MCF 10A (cell line): Measurements from ENCODE around the gene DNASE2. TPM values are rescaled to one million over a fixed set of nuclear protein-coding genes. Genes with fewer than 3 reads are reported as not detected.

ENCODE experiments used
- BruUV-seq: library from RNA; stranded (reverse); fragments of 400-500 nt; replicated peaks from 2 replicates; lab custom pipeline; 2021; lab: Mats Ljungman, UMichigan
- CTCF ChIA-PET: fragments of 300-600 bp; sonication (Branson Sonifier 250); formaldehyde crosslinking; extraction: SDS; loops from one replicate; lab custom pipeline; 2021; ENCODE audit warnings: antibody characterized with exemption, inconsistent platforms; lab: Yijun Ruan, JAX
- POLR2A ChIA-PET: fragments of 300-600, 350-650 bp; sonication (Branson Sonifier 250); formaldehyde crosslinking; extraction: SDS; loops from one replicate; lab custom pipeline; 2020; ENCODE audit warnings: antibody characterized with exemption, inconsistent platforms; lab: Yijun Ruan, JAX
- DNase-seq: peaks from one replicate; pipeline ENCODE4 v3.0.0-alpha.2; 2018; ENCODE audit not compliant: unreplicated experiment
- H3K27ac Mint-ChIP-seq: one replicate; pipeline ENCODE4 v1.8.0; 2022; ENCODE audit warnings: mild to moderate bottlenecking, low read depth, mixed read lengths; ENCODE audit not compliant: unreplicated experiment
- H3K27me3 Mint-ChIP-seq: one replicate; pipeline ENCODE4 v1.8.0; 2022; ENCODE audit warnings: mixed read lengths; ENCODE audit not compliant: insufficient read depth, unreplicated experiment
- H3K36me3 Mint-ChIP-seq: one replicate; pipeline ENCODE4 v1.8.0; 2022; ENCODE audit warnings: mild to moderate bottlenecking, moderate library complexity, mixed read lengths; ENCODE audit not compliant: insufficient read depth, unreplicated experiment
- H3K4me1 Mint-ChIP-seq: one replicate; pipeline ENCODE4 v1.8.0; 2022; ENCODE audit warnings: mixed read lengths; ENCODE audit not compliant: insufficient read depth, unreplicated experiment
- H3K4me3 Mint-ChIP-seq: one replicate; pipeline ENCODE4 v1.8.0; 2022; ENCODE audit warnings: mild to moderate bottlenecking, moderate library complexity, mixed read lengths; ENCODE audit not compliant: unreplicated experiment
- H3K9me3 Mint-ChIP-seq: one replicate; pipeline ENCODE4 v1.8.0; 2022; ENCODE audit warnings: mixed read lengths; ENCODE audit not compliant: unreplicated experiment
- intact Hi-C: fragments of 100-400 bp; cut with micrococcal nuclease; formaldehyde crosslinking; loops from 2 replicates; pipeline ENCODE4 v1.14.1; 2022
- total RNA-seq: library from RNA; stranded (reverse); gene quantifications from 2 replicates; pipeline ENCODE4 v1.2.3, GENCODE V29; 2022
- TF ChIP-seq, protein P1 (sequence below): fragments of 200-600 bp; IDR thresholded peaks from one replicate; pipeline ENCODE4 v1.8.0; 2022; ENCODE audit warnings: antibody characterized with exemption, mild to moderate bottlenecking; ENCODE audit not compliant: unreplicated experiment

The DNASE2 gene
- total RNA-seq, 1 experiment from 2014 or later: 26.7 TPM

DNA sequence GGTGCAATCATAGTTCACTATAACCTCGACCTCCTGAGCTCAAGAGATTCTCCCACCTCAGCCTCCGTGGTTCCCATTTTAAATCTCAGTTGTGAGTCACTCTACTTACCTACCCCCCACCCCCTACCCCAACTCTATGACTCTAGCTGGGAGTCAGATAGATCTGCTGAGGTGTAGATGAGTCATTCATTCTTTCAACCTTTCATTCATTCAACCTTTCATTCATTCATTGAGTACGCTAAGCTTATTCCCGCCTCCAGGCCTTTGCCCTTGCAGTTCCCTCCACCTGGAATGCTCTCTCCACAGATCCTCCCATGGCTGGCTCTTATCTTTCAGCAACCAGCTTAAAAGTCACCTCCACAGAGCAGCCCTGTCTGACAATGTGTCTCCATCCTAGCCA, 44.0 kb downstream of the DNASE2 start:
- Mint-ChIP-seq H3K27ac (no peak overlapping the region), H3K27me3 (peaks cover 21% of the 10 kb centered on the region), H3K4me1 (peaks cover 22% of the 10 kb centered on the region), H3K4me3 (no peak overlapping the region), H3K9me3 (no peaks in the 10 kb centered on the region), H3K36me3 (no peaks in the 10 kb centered on the region)
- intact Hi-C loops: loop anchor here (5.0 kb wide), 1 partner anchor 35 kb away; the partner anchor contains the start of genes PRDX2 and THSD8
- BruUV-seq: no TSS peak
- CTCF ChIA-PET: interaction anchor here (0.6 to 1.5 kb wide), 5 partner anchors 10 to 1515 kb away, joined by 3 to 18 read pairs (median 5); no protein-coding TSS in a partner anchor
- POLR2A ChIA-PET: interaction anchor here (0.6 to 1.5 kb wide), 5 partner anchors 12 to 241 kb away, joined by 3 to 7 read pairs (median 3); partner anchors contain the start of genes JUNB and RNASEH2A
- peak; percentile 24 for DNase-seq
- TF ChIP-seq, protein P1, sequence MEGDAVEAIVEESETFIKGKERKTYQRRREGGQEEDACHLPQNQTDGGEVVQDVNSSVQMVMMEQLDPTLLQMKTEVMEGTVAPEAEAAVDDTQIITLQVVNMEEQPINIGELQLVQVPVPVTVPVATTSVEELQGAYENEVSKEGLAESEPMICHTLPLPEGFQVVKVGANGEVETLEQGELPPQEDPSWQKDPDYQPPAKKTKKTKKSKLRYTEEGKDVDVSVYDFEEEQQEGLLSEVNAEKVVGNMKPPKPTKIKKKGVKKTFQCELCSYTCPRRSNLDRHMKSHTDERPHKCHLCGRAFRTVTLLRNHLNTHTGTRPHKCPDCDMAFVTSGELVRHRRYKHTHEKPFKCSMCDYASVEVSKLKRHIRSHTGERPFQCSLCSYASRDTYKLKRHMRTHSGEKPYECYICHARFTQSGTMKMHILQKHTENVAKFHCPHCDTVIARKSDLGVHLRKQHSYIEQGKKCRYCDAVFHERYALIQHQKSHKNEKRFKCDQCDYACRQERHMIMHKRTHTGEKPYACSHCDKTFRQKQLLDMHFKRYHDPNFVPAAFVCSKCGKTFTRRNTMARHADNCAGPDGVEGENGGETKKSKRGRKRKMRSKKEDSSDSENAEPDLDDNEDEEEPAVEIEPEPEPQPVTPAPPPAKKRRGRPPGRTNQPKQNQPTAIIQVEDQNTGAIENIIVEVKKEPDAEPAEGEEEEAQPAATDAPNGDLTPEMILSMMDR: no peak

- DNase-seq: no peak
- Mint-ChIP-seq H3K27me3 (peaks cover 28% of the 10 kb centered on the region), H3K9me3 (no peaks in the 10 kb centered on the region), H3K4me3 (peak overlapping the region; percentile 47), H3K27ac (no peak overlapping the region), H3K4me1 (peaks cover 22% of the 10 kb centered on the region), H3K36me3 (no peaks in the 10 kb centered on the region)
- ChIA-PET POLR2A (interaction anchor here (0.6 to 1.5 kb wide), 5 partner anchors 13 to 160 kb away, joined by 3 to 7 read pairs (median 4); partner anchors contain the start of genes JUNB and RNASEH2A), CTCF (interaction anchor here (1.5 kb wide), 1 partner anchor 11 kb away, joined by 18 read pairs; no protein-coding TSS in a partner anchor)
- intact Hi-C loops: loop anchor here (5.0 kb wide), 1 partner anchor 34 kb away; the partner anchor contains the start of genes PRDX2 and THSD8
- BruUV-seq: no TSS peak
- TF ChIP-seq, protein P1: no peak
Measured at GRCh38 chr19:12836529-12836863, 44.8 kb downstream of the DNASE2 start.

DNA sequence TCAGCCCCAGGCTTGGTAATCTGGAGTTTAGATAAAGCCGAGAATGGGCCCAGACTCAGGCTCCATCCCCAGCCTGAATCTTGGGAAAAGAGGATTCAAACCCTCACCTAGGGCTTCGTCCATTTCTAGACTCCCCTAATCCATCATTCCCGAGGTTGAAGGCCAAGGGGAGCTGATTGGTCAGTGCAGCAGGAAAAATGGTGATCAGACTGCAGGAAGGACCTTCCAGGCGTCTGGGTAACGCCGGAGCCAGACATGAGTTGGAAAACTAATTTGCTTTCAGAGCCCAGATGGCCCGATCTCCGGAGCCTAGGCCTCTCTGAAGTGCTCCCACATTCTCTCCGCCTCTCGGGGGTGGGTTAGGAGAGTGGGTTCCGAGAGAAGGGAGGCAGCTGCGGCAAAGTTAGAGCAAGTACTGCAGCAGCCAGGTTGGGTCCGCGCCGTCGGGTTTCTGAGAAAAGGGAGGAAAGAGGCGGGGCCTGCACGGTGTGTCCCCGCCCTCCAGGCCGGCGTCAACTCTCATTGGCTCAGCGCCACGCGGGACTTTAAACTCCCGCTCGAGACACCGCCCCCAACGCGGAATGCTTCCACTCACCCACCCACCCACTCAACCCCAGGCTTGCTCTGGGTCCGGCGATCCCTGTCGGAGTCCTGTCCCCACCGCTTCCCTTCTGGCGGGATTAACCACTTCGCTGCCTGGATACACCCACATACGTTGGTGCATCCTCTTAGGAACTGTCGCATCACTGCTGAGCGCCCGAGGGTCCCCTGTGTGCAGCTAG, 46.1 kb downstream of the DNASE2 start:
- intact Hi-C loops: loop anchor here (5.0 kb wide), 1 partner anchor 33 kb away; the partner anchor contains the start of genes PRDX2 and THSD8
- ChIA-PET POLR2A (interaction anchor here (0.6 kb wide), 1 partner anchor 9 kb away, joined by 4 read pairs; no protein-coding TSS in a partner anchor), CTCF (interaction anchor here (2.1 kb wide), 1 partner anchor 12 kb away, joined by 11 read pairs; no protein-coding TSS in a partner anchor)
- Mint-ChIP-seq H3K27me3 (peaks cover 34% of the 10 kb centered on the region), H3K4me3 (peak overlapping the region; percentile 56), H3K4me1 (peaks cover 22% of the 10 kb centered on the region), H3K27ac (no peak overlapping the region), H3K36me3 (no peaks in the 10 kb centered on the region), H3K9me3 (no peaks in the 10 kb centered on the region)
- BruUV-seq: no TSS peak
- TF ChIP-seq, protein P1: no peak
- no peak for DNase-seq

DNA sequence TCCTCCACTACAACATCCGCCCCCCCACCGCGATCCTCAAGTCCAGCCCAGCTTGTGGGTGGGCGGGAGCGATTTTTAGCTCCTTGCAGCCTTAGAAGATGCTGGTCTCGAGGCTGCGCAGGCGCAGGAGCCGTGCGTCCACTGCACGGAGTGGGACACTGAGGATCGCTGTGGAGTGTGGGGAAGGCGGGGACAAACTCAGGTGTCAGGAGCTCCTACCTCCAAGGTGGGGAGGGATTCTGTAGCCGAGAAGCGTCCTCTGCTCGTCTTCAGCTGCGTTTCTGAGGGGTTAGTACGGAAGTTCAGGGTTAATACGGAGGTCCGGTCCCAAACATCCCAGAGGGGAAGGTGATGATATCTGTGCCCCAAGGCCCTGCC, 46.7 kb downstream of the DNASE2 start, which contains the start of gene RTBDN:
Gene RTBDN, minus strand, starts transcription at position 14 of the 378 bp plus-strand sequence. CDS start 4,600 bp downstream, outside the sequence.
- H3K36me3 Mint-ChIP-seq: no peaks in the 10 kb centered on the region
- no peaks in the 10 kb centered on the region for H3K9me3 Mint-ChIP-seq
- H3K4me1 Mint-ChIP-seq: peaks cover 22% of the 10 kb centered on the region
- no TSS peak for BruUV-seq
- peaks cover 29% of the 10 kb centered on the region for H3K27me3 Mint-ChIP-seq
- no peak within 1 kb of the TSS for H3K27ac Mint-ChIP-seq
- ChIA-PET CTCF (interaction anchor here (0.7 to 2.1 kb wide), 3 partner anchors 13 to 119 kb away, joined by 3 to 11 read pairs (median 4); no protein-coding TSS in a partner anchor), POLR2A (no interaction called here)
- peak within 1 kb of the TSS; percentile 56 for H3K4me3 Mint-ChIP-seq
- no peak for DNase-seq
- TF ChIP-seq, protein P1: no peak
- intact Hi-C loops: no loop called here
